Right lobe of liver (tissue), 6 donors: Measurements from ENCODE around the gene PROZ. TPM values are rescaled to one million over a fixed set of nuclear protein-coding genes. Genes with fewer than 3 reads are reported as not detected.
A peak's percentile ranks its signal among the peaks of the same experiment; 100 is the strongest.

Source experiments
- ATAC-seq, 4 donors: fragments of 200-7000 bp; cut with Tn5 transposase; one replicate each; pipeline ENCODE4 v1.9.1; 2020; ENCODE audit warnings: mild to moderate bottlenecking in 4 of 4, moderate library complexity in 4 of 4
- DNase-seq, 3 donors: peaks; one replicate each; pipeline ENCODE4 v3.0.0-alpha.2; 2020
- H3K27ac ChIP-seq, 3 donors: fragments of 200-600 bp; one replicate each; pipeline ENCODE4 v1.8.0; 2022
- H3K27me3 ChIP-seq, 2 donors: fragments of 200-600 bp; one replicate each; pipeline ENCODE4 v1.8.0; 2022
- H3K36me3 ChIP-seq, 4 donors: fragments of 200-600 bp; sonication (generic) in 1 of 4; one replicate each; pipeline versions ENCODE4 v1.5.1 to v1.8.0; 2017 to 2022; ENCODE audit warnings: control low read depth in 1 of 4
- H3K4me1 ChIP-seq, 4 donors: fragments of 200-600 bp; sonication (generic) in 1 of 4; one replicate each; pipeline versions ENCODE4 v1.5.1 to v1.8.0; 2017 to 2022; ENCODE audit warnings: control low read depth in 1 of 4
- H3K4me3 ChIP-seq, 3 donors: fragments of 200-600 bp; one replicate each; pipeline ENCODE4 v1.8.0; 2022
- H3K9me3 ChIP-seq, 4 donors: fragments of 200-600 bp; sonication (generic) in 1 of 4; one replicate each; pipeline versions ENCODE4 v1.5.1 to v1.8.0; 2017 to 2022; ENCODE audit warnings: control low read depth in 1 of 4
- CTCF ChIP-seq, 4 donors: fragments of 200-600 bp in 3 of 4; fragments of 450-650 bp in 1 of 4; IDR thresholded peaks; one replicate each; pipeline versions ENCODE4 v1.5.1 to v1.8.0; 2016 to 2022; ENCODE audit warnings: antibody characterized with exemption in 4 of 4, mild to moderate bottlenecking in 2 of 4
- POLR2A ChIP-seq: fragments of 450-650 bp; IDR thresholded peaks from one replicate; pipeline ENCODE4 v1.6.1; 2017; ENCODE audit warnings: antibody characterized with exemption, mild to moderate bottlenecking
- WGBS: methylation state at CpG from one replicate; pipeline ENCODE4 v1.1.6; 2018; ENCODE audit warnings: low coverage, low lambda C conversion rate; ENCODE audit not compliant: insufficient coverage; ENCODE audit errors: missing lambda C conversion rate; 5-methylcytosine and 5-hydroxymethylcytosine counted together
- intact Hi-C, 2 donors: fragments of 100-400 bp; cut with DNase I; formaldehyde crosslinking; loops; one replicate each; pipeline versions ENCODE4 v1.11.2 to v1.14.1; 2022
- total RNA-seq, 6 experiments: library from RNA; depleted of rRNA in 2 of 6; stranded (reverse); fragments of >200 nt in 2 of 6; fragmentation: NEBNext Ultra II Directional in 3 of 6; extraction: Animal tissue kit (Norgen Biotek cat#: 25700) in 3 of 6; gene quantifications; one replicate each; pipeline versions ENCODE4 v1.1.0 to v1.2.4, GENCODE V29; 2016 to 2023
- donor health status: DM: no; HTN: yes; CAD: no.
- donor health status: DM: no; HTN: no; CAD: no.
- donor health status: DM: no; HTN: no; CAD: no.
- donor health status: DM: no; HTN: yes; CAD: no.
- donor health status: DM: no; HTN: yes; CAD: no.

PROZ gene
- total RNA-seq, 6 experiments from 2014 or later, result 11.2 to 71.2 (median 56.9) TPM

GRCh38 chr13:113117335-113117872, 41.0 kb upstream of the PROZ start:
- Histone ChIP-seq H3K4me3 (no peak overlapping the region), H3K27ac (no peak overlapping the region), H3K4me1 (peaks cover 0 to 4% (median under 1%) of the 10 kb centered on the region in 4 donors), H3K36me3 (peaks cover 0 to 2% (median 0%) of the 10 kb centered on the region in 4 donors), H3K27me3 (no peaks in the 10 kb centered on the region), H3K9me3 (no peaks in the 10 kb centered on the region)
- ATAC-seq (no peak), DNase-seq (peak in 2 of 3 donors; percentile 34)
- 95% methylated on average over 8 of the region's 26 CpGs for WGBS
- intact Hi-C loops, result no loop called here
- TF ChIP-seq POLR2A (no peak), CTCF (IDR thresholded peaks at IDR 0.05) (no peak)

- intact Hi-C loops, result no loop called here
- no peak for ATAC-seq
- WGBS, result no CpG with 5 or more reads among the region's 9 CpGs
Observed at GRCh38 chr13:113117911-113118260, 40.6 kb upstream of the PROZ start.

GRCh38 chr13:113118261-113119021, 40.0 kb upstream of the PROZ start:
- Histone ChIP-seq H3K4me1 (peaks cover 0 to 4% (median 2%) of the 10 kb centered on the region in 4 donors), H3K27me3 (no peaks in the 10 kb centered on the region), H3K36me3 (peaks cover 0 to 2% (median 0%) of the 10 kb centered on the region in 4 donors), H3K9me3 (no peaks in the 10 kb centered on the region), H3K4me3 (no peak overlapping the region), H3K27ac (no peak overlapping the region)
- DNase-seq (peak in 2 of 3 donors; percentile 44 to 54), ATAC-seq (no peak)
- whole genome bisulfite sequencing, result no CpG with 5 or more reads among the region's 42 CpGs
- TF ChIP-seq POLR2A, result no peak
- TF ChIP-seq CTCF (IDR thresholded peaks at IDR 0.05), result no peak
- intact Hi-C loops, result no loop called here

More at GRCh38 chr13:113117911-113118260, 40.6 kb upstream of the PROZ start:
- Histone ChIP-seq H3K9me3 (no peaks in the 10 kb centered on the region), H3K4me3 (no peak overlapping the region), H3K36me3 (peaks cover 0 to 2% (median 0%) of the 10 kb centered on the region in 4 donors), H3K27ac (no peak overlapping the region), H3K27me3 (no peaks in the 10 kb centered on the region), H3K4me1 (peaks cover 0 to 4% (median under 1%) of the 10 kb centered on the region in 4 donors)
- TF ChIP-seq POLR2A, result no peak
- no peak for TF ChIP-seq CTCF (IDR thresholded peaks at IDR 0.05)
- DNase-seq, result peak in 1 of 3 donors; percentile 37

- H3K27ac ChIP-seq, result no peak overlapping the region
- peaks cover 0 to 9% (median 4%) of the 10 kb centered on the region in 4 donors for H3K4me1 ChIP-seq
- H3K27me3 ChIP-seq, result no peaks in the 10 kb centered on the region
- no peak overlapping the region for H3K4me3 ChIP-seq
- H3K9me3 ChIP-seq, result no peaks in the 10 kb centered on the region
- WGBS, result 94% methylated on average over 7 of the region's 16 CpGs
- TF ChIP-seq POLR2A, result no peak
- no peak for TF ChIP-seq CTCF (IDR thresholded peaks at IDR 0.05)
- DNase-seq (peak in 1 of 3 donors; percentile 34), ATAC-seq (no peak)
- peaks cover 0 to 2% (median 0%) of the 10 kb centered on the region in 4 donors for H3K36me3 ChIP-seq
- intact Hi-C loops, result no loop called here
Observed at GRCh38 chr13:113119166-113119821, 39.2 kb upstream of the PROZ start.
